Bronchial smooth muscle cell (primary cell): ENCODE measurements around the gene FANCF. TPM values are rescaled to one million over a fixed set of nuclear protein-coding genes. Genes with fewer than 3 reads are reported as not detected.

ENCODE experiments used
- total RNA-seq: library from RNA; depleted of rRNA; stranded (reverse); fragments of >200 nt; gene quantifications from 2 replicates; pipeline ENCODE4 v1.2.1, GENCODE V29; 2014

FANCF gene
- total RNA-seq = 3.6 and 8.4 TPM in 2 replicates

GRCh38 chr11:22625448-22626287 lies at the start of gene FANCF:
TSS of gene FANCF (minus strand) at chr11:22625823. CDS start at chr11:22625810, 13 bp downstream.

GRCh38 chr11:22666325-22666687 lies 40.7 kb upstream of the FANCF start, which contains the start of gene GAS2:
TSS of gene GAS2 (plus strand) at chr11:22666611. CDS start at chr11:22674870, 8,259 bp downstream.

Other genes with a start within 250 kb of the FANCF start
- gene GAS2, start 40.8 kb upstream of the FANCF start, total RNA-seq = 0.63 and 1.0 TPM in 2 replicates
- gene SVIP, start 204.0 kb upstream of the FANCF start, total RNA-seq = 0.52 and 3.9 TPM in 2 replicates
- not detected in 2 replicates for gene CCDC179, start 234.7 kb upstream of the FANCF start, total RNA-seq